ENCODE results near the gene FCRL4. TPM values are rescaled to one million over a fixed set of nuclear protein-coding genes. Genes with fewer than 3 reads are reported as not detected.
A peak's percentile ranks its signal among the peaks of the same experiment; 100 is the strongest.

FCRL4 gene
- under 1 TPM in 5 of 8 experiments, not detected in 3; 0.04 to 0.14 (median 0.10) TPM for total RNA-seq

GRCh38 chr1:157597959-157598667 is at the start of gene FCRL4:
TSS of gene FCRL4 (minus strand) at chr1:157598085. CDS start at chr1:157597944, 141 bp downstream.
- in situ Hi-C loops (cut with MboI; ENCODE audit: low pct_unique_long_range_greater_than_20kb in 2 of 9, low sequenced_read_pairs in 9 of 9, unreplicated experiment in 9 of 9), result loop anchor here in 4 of 9 experiments (25.0 kb wide), 4 partner anchors 339 to 539 kb away; a partner anchor contains a TSS
- 0 to 100% (median 67%) methylated on average over 1 to 2 of the region's 2 CpGs; no CpG with 5 or more reads in 1 of the 10 experiments for WGBS, 10 experiments

GRCh38 chr1:157646144-157646543 is 48.3 kb upstream of the FCRL4 start:
- Histone ChIP-seq H3K27ac (no peak overlapping the region), H3K4me3 (no peak overlapping the region), H3K4me1 (replicated peaks in 1 of 2) (no peaks in the 10 kb centered on the region)
- in situ Hi-C loops (cut with MboI; ENCODE audit: low pct_unique_long_range_greater_than_20kb in 2 of 9, low sequenced_read_pairs in 9 of 9, unreplicated experiment in 9 of 9), result no loop called here
- no peak for ATAC-seq (replicated peaks in 6 of 8)

More at GRCh38 chr1:157597959-157598667, at the start of gene FCRL4:
- Histone ChIP-seq H3K4me3 (no peak within 1 kb of the TSS), H3K4me1 (replicated peaks in 1 of 2) (no peaks in the 10 kb centered on the region), H3K27ac (no peak within 1 kb of the TSS)
- ATAC-seq (replicated peaks in 6 of 8), result no peak

- in situ Hi-C loops (cut with MboI; ENCODE audit: low pct_unique_long_range_greater_than_20kb in 2 of 9, low sequenced_read_pairs in 9 of 9, unreplicated experiment in 9 of 9), result no loop called here
- Histone ChIP-seq H3K4me1 (replicated peaks in 1 of 2) (no peaks in the 10 kb centered on the region), H3K4me3 (no peak overlapping the region), H3K27ac (no peak overlapping the region)
- ATAC-seq (replicated peaks in 6 of 8), result no peak
- WGBS, 10 experiments, result 0 to 60% (median 3%) methylated on average over 1 to 2 of the region's 2 CpGs
These were observed 43.3 kb upstream of the FCRL4 start for GRCh38 chr1:157641177-157641576.

GRCh38 chr1:157639800-157640199 is 41.9 kb upstream of the FCRL4 start:
- WGBS, 10 experiments, result 0 to 79% (median 59%) methylated on average over 1 to 4 of the region's 4 CpGs; no CpG with 5 or more reads in 3 of the 10 experiments
- in situ Hi-C loops (cut with MboI; ENCODE audit: low pct_unique_long_range_greater_than_20kb in 2 of 9, low sequenced_read_pairs in 9 of 9, unreplicated experiment in 9 of 9), result no loop called here
- Histone ChIP-seq H3K4me1 (replicated peaks in 1 of 2) (no peaks in the 10 kb centered on the region), H3K27ac (no peak overlapping the region), H3K4me3 (no peak overlapping the region)
- no peak for ATAC-seq (replicated peaks in 6 of 8)

GRCh38 chr1:157628773-157629172 is 30.9 kb upstream of the FCRL4 start:
- Histone ChIP-seq H3K27ac (no peak overlapping the region), H3K4me1 (replicated peaks in 1 of 2) (no peaks in the 10 kb centered on the region), H3K4me3 (no peak overlapping the region)
- WGBS, 10 experiments, result 0 to 100% (median 84%) methylated on average over 1 of the region's 1 CpG
- in situ Hi-C loops (cut with MboI; ENCODE audit: low pct_unique_long_range_greater_than_20kb in 2 of 9, low sequenced_read_pairs in 9 of 9, unreplicated experiment in 9 of 9), result no loop called here
- ATAC-seq (replicated peaks in 6 of 8), result no peak

- in situ Hi-C loops (cut with MboI; ENCODE audit: low pct_unique_long_range_greater_than_20kb in 2 of 9, low sequenced_read_pairs in 9 of 9, unreplicated experiment in 9 of 9), result no loop called here
- no peak for ATAC-seq (replicated peaks in 6 of 8)
These were observed 28.2 kb upstream of the FCRL4 start for GRCh38 chr1:157626099-157626498.

GRCh38 chr1:157624471-157624870 is 26.6 kb upstream of the FCRL4 start:
- H3K27ac ChIP-seq, result no peak overlapping the region
- H3K4me3 ChIP-seq, result no peak overlapping the region
- WGBS, 10 experiments, result 0 to 75% (median 60%) methylated on average over 1 to 2 of the region's 2 CpGs; no CpG with 5 or more reads in 3 of the 10 experiments
- no peak for ATAC-seq (replicated peaks in 6 of 8)
- in situ Hi-C loops (cut with MboI; ENCODE audit: low pct_unique_long_range_greater_than_20kb in 2 of 9, low sequenced_read_pairs in 9 of 9, unreplicated experiment in 9 of 9), result no loop called here
- no peaks in the 10 kb centered on the region for H3K4me1 ChIP-seq (replicated peaks in 1 of 2)

More at GRCh38 chr1:157626099-157626498, 28.2 kb upstream of the FCRL4 start:
- no peak overlapping the region for H3K4me3 ChIP-seq
- no peaks in the 10 kb centered on the region for H3K4me1 ChIP-seq (replicated peaks in 1 of 2)
- 0 to 93% (median 60%) methylated on average over 1 to 2 of the region's 2 CpGs; no CpG with 5 or more reads in 3 of the 10 experiments for WGBS, 10 experiments
- H3K27ac ChIP-seq, result no peak overlapping the region

GRCh38 chr1:157622471-157622870 is 24.6 kb upstream of the FCRL4 start:
- in situ Hi-C loops (cut with MboI; ENCODE audit: low pct_unique_long_range_greater_than_20kb in 2 of 9, low sequenced_read_pairs in 9 of 9, unreplicated experiment in 9 of 9), result no loop called here
- no peaks in the 10 kb centered on the region for H3K4me1 ChIP-seq (replicated peaks in 1 of 2)
- H3K27ac ChIP-seq, result no peak overlapping the region
- no peak overlapping the region for H3K4me3 ChIP-seq
- ATAC-seq (replicated peaks in 6 of 8), result no peak
- 47 to 100% (median 80%) methylated on average over 2 to 5 of the region's 5 CpGs for WGBS, 10 experiments

GRCh38 chr1:157618190-157618589 is 20.3 kb upstream of the FCRL4 start:
- in situ Hi-C loops (cut with MboI; ENCODE audit: low pct_unique_long_range_greater_than_20kb in 2 of 9, low sequenced_read_pairs in 9 of 9, unreplicated experiment in 9 of 9), result no loop called here
- H3K4me3 ChIP-seq, result no peak overlapping the region
- WGBS, 10 experiments, result 0 to 100% (median 76%) methylated on average over 1 to 3 of the region's 3 CpGs; no CpG with 5 or more reads in 2 of the 10 experiments
- no peak for ATAC-seq (replicated peaks in 6 of 8)
- no peaks in the 10 kb centered on the region for H3K4me1 ChIP-seq (replicated peaks in 1 of 2)
- no peak overlapping the region for H3K27ac ChIP-seq

- no peaks in the 10 kb centered on the region for H3K4me1 ChIP-seq (replicated peaks in 1 of 2)
- H3K4me3 ChIP-seq, result no peak overlapping the region
- H3K27ac ChIP-seq, result no peak overlapping the region
- WGBS, 10 experiments, result 0 to 100% (median 95%) methylated on average over 1 of the region's 1 CpG
- ATAC-seq (replicated peaks in 6 of 8), result no peak
- in situ Hi-C loops (cut with MboI; ENCODE audit: low pct_unique_long_range_greater_than_20kb in 2 of 9, low sequenced_read_pairs in 9 of 9, unreplicated experiment in 9 of 9), result no loop called here
These were observed 2.4 kb upstream of the FCRL4 start for GRCh38 chr1:157600236-157600635.

GRCh38 chr1:157596384-157596783 is 1.5 kb downstream of the FCRL4 start:
- no peaks in the 10 kb centered on the region for H3K4me1 ChIP-seq (replicated peaks in 1 of 2)
- WGBS, 10 experiments, result 0 to 97% (median 60%) methylated on average over 1 to 6 of the region's 6 CpGs; no CpG with 5 or more reads in 1 of the 10 experiments
- H3K4me3 ChIP-seq, result no peak overlapping the region
- ATAC-seq (replicated peaks in 6 of 8), result no peak
- in situ Hi-C loops (cut with MboI; ENCODE audit: low pct_unique_long_range_greater_than_20kb in 2 of 9, low sequenced_read_pairs in 9 of 9, unreplicated experiment in 9 of 9), result loop anchor here in 4 of 9 experiments (25.0 kb wide), 4 partner anchors 341 to 541 kb away; a partner anchor contains a TSS
- no peak overlapping the region for H3K27ac ChIP-seq

GRCh38 chr1:157595356-157595755 is 2.5 kb downstream of the FCRL4 start:
- Histone ChIP-seq H3K4me1 (replicated peaks in 1 of 2) (no peaks in the 10 kb centered on the region), H3K4me3 (no peak overlapping the region), H3K27ac (no peak overlapping the region)
- in situ Hi-C loops (cut with MboI; ENCODE audit: low pct_unique_long_range_greater_than_20kb in 2 of 9, low sequenced_read_pairs in 9 of 9, unreplicated experiment in 9 of 9), result loop anchor here in 4 of 9 experiments (25.0 kb wide), 4 partner anchors 342 to 542 kb away; a partner anchor contains a TSS
- WGBS, 10 experiments, result 0 to 80% (median 30%) methylated on average over 1 to 2 of the region's 2 CpGs; no CpG with 5 or more reads in 2 of the 10 experiments
- no peak for ATAC-seq (replicated peaks in 6 of 8)

GRCh38 chr1:157585984-157586383 is 11.9 kb downstream of the FCRL4 start:
- ATAC-seq (replicated peaks in 6 of 8), result peak in 1 of 8 experiments; percentile 35
- Histone ChIP-seq H3K4me3 (no peak overlapping the region), H3K4me1 (replicated peaks in 1 of 2) (no peaks in the 10 kb centered on the region), H3K27ac (no peak overlapping the region)
- 0 to 92% (median 72%) methylated on average over 1 to 4 of the region's 4 CpGs; no CpG with 5 or more reads in 4 of the 10 experiments for WGBS, 10 experiments
- in situ Hi-C loops (cut with MboI; ENCODE audit: low pct_unique_long_range_greater_than_20kb in 2 of 9, low sequenced_read_pairs in 9 of 9, unreplicated experiment in 9 of 9), result loop anchor here in 4 of 9 experiments (25.0 kb wide), 4 partner anchors 351 to 551 kb away; a partner anchor contains a TSS

Data from motor neuron (in vitro differentiated cells).